ENCODE measurements around the gene PAXX. TPM values are rescaled to one million over a fixed set of nuclear protein-coding genes. Genes with fewer than 3 reads are reported as not detected.

PAXX gene
- total RNA-seq, 1 donor from 2014 or later = 34.4 TPM

GRCh38 chr9:137035937-137036336 lies 43.7 kb downstream of the PAXX start:
- Mint-ChIP-seq H3K4me1 (ENCODE audit: low read depth) (no peaks in the 10 kb centered on the region), H3K9me3 (ENCODE audit: low read depth) (no peaks in the 10 kb centered on the region), H3K36me3 (ENCODE audit: low read depth) (peaks cover 4% of the 10 kb centered on the region), H3K27me3 (ENCODE audit: low read depth) (no peaks in the 10 kb centered on the region), H3K27ac (ENCODE audit: unreplicated experiment) (no peak overlapping the region), H3K4me3 (ENCODE audit: unreplicated experiment) (no peak overlapping the region)
- no peak for TF ChIP-seq CTCF (IDR thresholded peaks at IDR 0.05)
- DNase-seq (ENCODE audit: low spot score) = no peak

GRCh38 chr9:137037035-137037434 lies 44.8 kb downstream of the PAXX start:
- Mint-ChIP-seq H3K9me3 (ENCODE audit: low read depth) (no peaks in the 10 kb centered on the region), H3K4me3 (ENCODE audit: unreplicated experiment) (no peak overlapping the region), H3K36me3 (ENCODE audit: low read depth) (peaks cover 4% of the 10 kb centered on the region), H3K4me1 (ENCODE audit: low read depth) (no peaks in the 10 kb centered on the region), H3K27me3 (ENCODE audit: low read depth) (no peaks in the 10 kb centered on the region), H3K27ac (ENCODE audit: unreplicated experiment) (no peak overlapping the region)
- no peak for TF ChIP-seq CTCF (IDR thresholded peaks at IDR 0.05)
- DNase-seq (ENCODE audit: low spot score) = no peak

- no peaks in the 10 kb centered on the region for H3K9me3 Mint-ChIP-seq (ENCODE audit: low read depth)
- no peak overlapping the region for H3K4me3 Mint-ChIP-seq (ENCODE audit: unreplicated experiment)
- DNase-seq (ENCODE audit: low spot score) = no peak
- no peak for TF ChIP-seq CTCF (IDR thresholded peaks at IDR 0.05)
- peaks cover 4% of the 10 kb centered on the region for H3K36me3 Mint-ChIP-seq (ENCODE audit: low read depth)
- no peak overlapping the region for H3K27ac Mint-ChIP-seq (ENCODE audit: unreplicated experiment)
- no peaks in the 10 kb centered on the region for H3K27me3 Mint-ChIP-seq (ENCODE audit: low read depth)
- H3K4me1 Mint-ChIP-seq (ENCODE audit: low read depth) = no peaks in the 10 kb centered on the region
Measured at GRCh38 chr9:137037483-137037882, 45.3 kb downstream of the PAXX start.

GRCh38 chr9:137038916-137039315 lies 46.7 kb downstream of the PAXX start:
- H3K9me3 Mint-ChIP-seq (ENCODE audit: low read depth) = no peaks in the 10 kb centered on the region
- H3K27me3 Mint-ChIP-seq (ENCODE audit: low read depth) = no peaks in the 10 kb centered on the region
- DNase-seq (ENCODE audit: low spot score) = no peak
- no peak overlapping the region for H3K27ac Mint-ChIP-seq (ENCODE audit: unreplicated experiment)
- no peak overlapping the region for H3K4me3 Mint-ChIP-seq (ENCODE audit: unreplicated experiment)
- H3K36me3 Mint-ChIP-seq (ENCODE audit: low read depth) = peaks cover 4% of the 10 kb centered on the region
- peaks cover 2% of the 10 kb centered on the region for H3K4me1 Mint-ChIP-seq (ENCODE audit: low read depth)
- TF ChIP-seq CTCF (IDR thresholded peaks at IDR 0.05) = no peak

GRCh38 chr9:137039611-137040366 lies 47.6 kb downstream of the PAXX start:
- TF ChIP-seq CTCF (IDR thresholded peaks at IDR 0.05) = no peak
- Mint-ChIP-seq H3K9me3 (ENCODE audit: low read depth) (no peaks in the 10 kb centered on the region), H3K27ac (ENCODE audit: unreplicated experiment) (no peak overlapping the region), H3K36me3 (ENCODE audit: low read depth) (peaks cover 4% of the 10 kb centered on the region), H3K27me3 (ENCODE audit: low read depth) (no peaks in the 10 kb centered on the region), H3K4me1 (ENCODE audit: low read depth) (peaks cover 9% of the 10 kb centered on the region), H3K4me3 (ENCODE audit: unreplicated experiment) (no peak overlapping the region)
- no peak for DNase-seq (ENCODE audit: low spot score)
